ENCODE data around the gene PPIL4.
"Not testable (repeated sequence)": the region's sequence is repeated elsewhere in the genome, so short reads cannot be mapped to it uniquely, and the experiment has no call there.

The PPIL4 gene

DNA sequence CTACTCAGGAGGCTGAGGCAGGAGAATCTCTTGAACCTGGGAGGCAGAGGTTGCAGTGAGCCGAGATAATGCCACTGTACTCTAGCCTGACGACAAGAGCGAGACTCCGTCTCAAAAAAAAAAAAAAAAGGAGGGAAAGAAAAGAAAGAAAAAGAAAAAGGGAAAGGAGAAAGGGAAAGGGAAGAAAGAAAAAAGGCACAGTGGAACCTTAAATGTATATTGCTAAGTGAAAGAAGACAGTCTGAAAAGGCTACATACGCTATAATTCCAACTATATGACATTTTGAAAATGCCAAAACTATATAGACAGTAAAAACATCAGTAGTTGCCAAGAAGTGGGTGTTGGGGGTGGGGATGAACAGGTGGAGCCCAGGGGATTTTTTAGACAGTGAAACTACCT, 16.2 kb downstream of the PPIL4 start:
- no peak for DNase-seq (ENCODE audit: low read depth)

DNA sequence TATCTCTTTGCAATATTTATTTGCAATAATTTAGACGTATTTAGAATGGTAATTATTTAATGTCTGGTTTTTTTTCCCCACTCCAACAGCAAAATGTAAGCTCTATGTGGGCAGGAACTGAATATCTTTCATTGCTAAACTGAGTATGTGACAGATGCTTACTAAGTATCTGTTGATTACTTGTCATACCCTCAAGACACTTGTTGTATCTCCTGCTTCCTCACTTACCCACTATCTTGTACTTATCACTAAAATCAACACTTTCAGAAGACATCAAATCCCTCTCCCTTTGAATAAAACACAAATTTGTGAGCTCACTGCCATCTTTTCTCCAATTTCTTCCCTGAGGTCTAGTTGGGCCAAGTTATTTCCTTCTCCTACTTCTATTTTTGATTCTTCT, 30.3 kb downstream of the PPIL4 start:
- DNase-seq (ENCODE audit: low read depth) = no peak

DNA sequence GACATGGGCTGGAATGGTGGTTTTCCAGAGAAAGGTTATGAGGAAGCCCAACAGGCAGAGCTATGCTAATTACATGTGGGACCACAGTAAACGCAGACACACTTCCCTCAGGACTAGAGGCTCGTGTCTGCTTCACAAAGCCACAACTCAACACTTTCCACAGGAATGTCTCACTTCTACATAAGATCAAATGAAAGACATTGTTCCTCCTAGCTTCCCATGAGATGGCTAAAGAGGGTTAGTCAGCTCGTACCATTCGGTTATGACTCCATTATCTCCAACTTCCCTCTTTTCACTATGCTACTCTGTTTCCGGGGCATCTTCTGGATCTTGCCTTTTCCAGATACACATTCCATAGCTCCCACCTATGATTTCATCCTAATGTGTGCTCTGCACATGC, 31.9 kb downstream of the PPIL4 start:
- DNase-seq (ENCODE audit: low read depth) = no peak

- DNase-seq (ENCODE audit: low read depth) = no peak
Observed at GRCh38 chr6:149510793-149511512, 34.9 kb downstream of the PPIL4 start.

DNA sequence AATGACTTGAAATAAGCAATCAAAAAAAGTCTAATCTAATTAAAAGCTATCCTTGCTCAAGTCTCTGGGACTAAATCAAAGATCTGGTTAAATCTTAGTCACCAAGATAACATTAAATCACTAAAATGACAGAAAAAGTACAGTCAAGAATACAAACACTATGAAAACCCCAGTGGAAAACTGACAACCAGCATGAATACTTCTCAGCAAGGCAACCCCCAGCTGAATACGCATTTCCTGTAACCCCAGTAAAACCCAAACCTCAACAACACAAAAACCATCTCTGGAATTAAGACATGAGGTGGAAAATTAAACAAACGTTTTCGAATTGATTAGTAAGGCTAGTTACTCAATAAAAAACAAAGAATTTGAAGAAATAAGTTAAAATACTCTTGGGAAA, 37.4 kb downstream of the PPIL4 start:
- no peak for DNase-seq (ENCODE audit: low read depth)

DNA sequence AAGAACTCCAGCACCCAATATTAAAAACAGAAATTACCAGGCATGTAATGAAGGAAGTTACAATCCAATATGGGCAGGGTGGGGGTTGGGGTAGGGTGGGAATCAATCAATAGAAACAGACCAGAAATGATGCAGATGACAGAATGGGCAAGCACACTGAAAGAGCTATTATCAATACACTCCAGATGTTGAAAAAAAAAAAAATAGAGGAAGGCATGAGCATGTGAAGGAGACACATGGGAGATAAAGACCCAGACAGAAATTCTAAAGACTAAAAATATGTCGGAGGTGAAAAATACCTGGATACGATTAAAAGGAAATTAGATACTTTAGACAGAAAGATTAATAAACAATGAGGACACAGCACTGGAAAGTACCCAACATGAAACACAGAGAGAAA, 42.0 kb downstream of the PPIL4 start:
- DNase-seq (ENCODE audit: low read depth) = no peak

DNA sequence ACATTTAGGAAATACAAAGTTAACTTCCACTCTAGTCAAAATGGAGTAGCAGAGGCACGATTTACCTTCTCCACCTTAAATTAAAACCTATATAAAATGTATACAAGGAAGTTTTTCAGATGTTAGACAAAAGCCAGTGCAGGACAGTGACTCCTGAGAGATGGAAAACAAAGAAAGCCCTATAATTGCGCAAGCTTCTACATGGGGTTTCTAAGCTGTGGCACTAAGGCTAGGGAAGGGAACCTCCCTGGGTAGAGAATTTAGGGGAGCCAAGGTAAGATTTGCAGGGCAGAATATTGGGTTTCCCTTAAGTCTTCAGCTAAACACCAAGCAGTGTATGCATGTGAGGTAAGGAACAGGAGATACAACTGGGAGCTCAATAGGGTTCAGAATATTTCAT, 42.6 kb downstream of the PPIL4 start:
- DNase-seq (ENCODE audit: low read depth) = no peak

DNA sequence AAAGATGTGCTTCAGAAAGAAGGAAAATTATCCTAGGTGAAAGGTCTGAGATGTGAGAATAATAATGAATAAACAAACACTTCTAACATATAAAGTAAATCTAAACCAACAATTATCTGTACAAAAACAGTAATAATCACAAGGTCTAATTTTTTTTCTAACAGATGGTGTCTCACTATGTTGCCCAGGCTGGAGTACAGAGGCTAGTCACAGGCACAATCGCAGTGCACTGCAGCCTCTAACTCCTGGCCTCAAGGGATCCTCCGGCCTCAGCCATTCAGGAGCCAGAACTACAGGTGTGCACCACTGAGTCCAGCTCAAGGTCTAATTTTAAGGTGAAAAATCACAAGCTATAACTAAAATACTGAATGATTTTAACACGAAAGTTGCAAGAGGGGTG, 44.1 kb downstream of the PPIL4 start:
- no peak for DNase-seq (ENCODE audit: low read depth)

DNA sequence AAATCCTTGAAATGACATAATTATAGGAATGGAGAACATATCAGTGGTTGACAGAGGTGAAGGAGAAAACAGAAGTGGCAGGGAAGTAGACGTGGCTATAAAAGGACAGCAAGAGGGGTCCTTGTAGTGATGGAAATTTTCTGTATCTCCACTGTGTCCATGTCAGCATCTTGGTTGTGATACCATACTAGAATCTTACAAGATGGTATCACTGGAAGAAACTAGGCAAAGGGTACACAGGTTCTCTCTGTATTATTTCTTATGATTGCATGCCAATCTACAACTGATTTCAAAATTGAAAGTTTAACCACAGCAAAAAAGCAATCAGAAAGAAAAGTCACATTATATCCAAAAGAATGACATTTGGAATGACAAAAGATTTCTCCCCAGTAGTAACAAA, 44.6 kb downstream of the PPIL4 start:
- DNase-seq (ENCODE audit: low read depth) = no peak

DNA sequence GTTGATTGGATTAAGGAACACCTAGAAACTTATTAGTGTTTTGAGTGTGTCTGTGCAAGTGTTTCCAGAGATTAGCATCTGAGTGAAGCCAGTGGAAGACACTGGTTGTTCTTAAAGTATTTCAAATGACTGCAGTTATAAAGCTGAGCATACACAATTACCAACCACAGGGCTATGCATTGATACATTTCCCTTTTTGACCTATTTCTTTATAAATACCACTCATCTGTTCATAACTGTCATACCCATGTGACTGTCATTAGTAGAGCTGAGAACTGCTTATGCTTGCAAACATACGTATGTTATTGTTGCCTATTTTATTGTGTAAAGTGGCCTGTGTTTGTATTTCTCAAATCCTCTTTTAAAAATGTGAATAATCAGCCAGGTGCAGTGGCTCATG, 45.7 kb downstream of the PPIL4 start:
- no peak for DNase-seq (ENCODE audit: low read depth)

GRCh38 chr6:149499066-149499465, 46.8 kb downstream of the PPIL4 start:
- DNase-seq (ENCODE audit: low read depth) = peak; percentile 96

DNA sequence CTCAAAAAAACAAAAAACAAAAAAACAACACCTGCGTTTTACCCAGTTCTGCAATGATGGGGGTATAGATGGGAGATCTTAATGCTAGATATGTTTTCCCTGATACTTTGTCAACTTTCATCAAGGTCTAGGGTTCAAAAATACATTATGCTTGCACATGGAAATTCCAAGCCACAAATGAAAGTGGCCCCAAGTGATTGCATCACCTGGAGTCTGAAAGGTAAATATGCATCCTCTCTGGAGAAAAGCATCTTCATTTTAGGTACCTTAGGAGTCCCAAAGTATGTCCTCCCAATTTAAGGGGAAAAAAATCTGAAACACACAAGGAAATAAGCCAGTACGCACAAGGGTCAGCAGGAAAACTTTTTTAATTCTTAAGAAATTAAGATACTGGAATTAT, 48.5 kb downstream of the PPIL4 start:
- DNase-seq (ENCODE audit: low read depth) = no peak

DNA sequence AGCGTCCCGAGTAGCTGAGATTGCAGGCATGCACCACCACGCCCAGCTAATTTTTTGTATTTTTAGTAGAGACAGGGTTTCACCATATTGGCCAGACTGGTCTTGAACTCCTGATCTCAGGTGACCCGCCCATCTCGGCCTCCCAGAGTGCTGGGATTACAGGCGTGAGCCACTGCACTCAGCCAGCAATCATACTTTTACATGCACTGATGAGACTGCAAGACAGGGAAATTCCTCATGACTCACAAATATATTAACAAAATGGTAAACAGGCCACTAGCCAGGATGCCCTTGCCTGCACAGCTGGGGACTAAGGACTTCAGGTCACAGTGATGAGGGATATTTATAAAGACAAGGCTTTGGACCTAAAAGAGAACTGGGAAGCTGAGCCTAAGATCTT, 49.2 kb downstream of the PPIL4 start:
- DNase-seq (ENCODE audit: low read depth) = peak; percentile 81

DNA sequence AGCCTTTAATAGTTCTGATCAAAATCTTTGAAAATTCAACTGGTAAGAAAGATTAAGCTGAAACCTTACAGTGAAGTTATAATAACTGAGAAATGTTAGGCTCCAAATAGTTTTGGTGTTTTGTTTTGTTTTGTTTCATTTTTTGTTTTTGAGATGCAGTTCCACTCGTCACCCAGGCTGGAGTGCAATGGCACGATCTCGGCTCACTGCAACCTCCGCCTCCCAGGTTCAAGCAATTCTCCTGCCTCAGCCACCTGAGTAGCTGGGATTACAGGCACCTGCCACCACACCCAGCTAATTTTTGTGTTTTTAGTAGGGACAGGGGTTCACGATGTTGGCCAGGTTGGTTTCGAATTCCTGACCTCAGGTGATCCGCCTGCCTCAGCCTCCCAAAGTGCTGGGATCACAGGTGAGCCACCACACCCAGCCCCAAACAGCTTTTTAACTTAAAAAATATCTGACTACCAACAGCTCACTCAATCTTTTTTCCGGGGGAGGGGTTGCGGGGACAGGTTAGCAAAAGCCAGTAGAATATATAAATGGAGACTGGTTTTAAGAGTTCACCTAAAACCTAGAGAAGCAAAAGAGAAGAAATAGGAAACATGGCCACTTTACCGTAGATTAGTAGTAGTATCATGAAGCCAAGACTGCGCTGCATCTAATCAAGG, 50.4 kb downstream of the PPIL4 start:
- DNase-seq (ENCODE audit: low read depth) = not testable (repeated sequence)

- peak; percentile 42 for DNase-seq (ENCODE audit: low read depth)
Observed at GRCh38 chr6:149494810-149495209, 51.0 kb downstream of the PPIL4 start.

- DNase-seq (ENCODE audit: low read depth) = no peak
Observed at GRCh38 chr6:149493761-149494320, 52.0 kb downstream of the PPIL4 start.

DNA sequence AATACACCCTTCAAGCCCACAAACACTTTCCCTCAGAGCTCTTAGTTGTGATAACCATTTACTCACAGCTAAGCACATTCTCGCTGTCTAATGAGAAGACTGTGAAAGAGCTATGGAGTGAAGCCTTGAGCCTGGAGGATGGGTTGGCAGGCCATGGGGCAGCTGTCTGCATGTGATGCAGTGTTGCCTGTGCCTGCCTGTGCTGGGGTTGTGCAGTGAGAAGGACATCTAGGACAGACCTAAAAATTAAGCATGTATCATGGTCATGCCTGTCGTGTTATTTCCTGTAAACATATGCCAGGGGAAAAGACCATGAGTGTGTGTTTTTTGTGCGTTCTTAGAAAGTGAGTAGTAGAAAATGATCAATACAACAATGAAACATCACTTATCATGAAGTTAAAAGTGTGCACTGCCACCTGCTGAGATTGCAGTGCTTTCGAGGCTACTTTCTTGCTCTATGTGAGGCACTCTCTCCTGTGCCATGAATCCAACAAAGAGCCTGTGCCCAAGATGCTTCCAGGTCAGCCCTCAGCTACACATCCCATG, 53.0 kb downstream of the PPIL4 start:
- no peak for DNase-seq (ENCODE audit: low read depth)

- DNase-seq (ENCODE audit: low read depth) = no peak
Observed at GRCh38 chr6:149489967-149490366, 55.9 kb downstream of the PPIL4 start.

- DNase-seq (ENCODE audit: low read depth) = no peak
Observed at GRCh38 chr6:149488815-149489214, 57.0 kb downstream of the PPIL4 start.

DNA sequence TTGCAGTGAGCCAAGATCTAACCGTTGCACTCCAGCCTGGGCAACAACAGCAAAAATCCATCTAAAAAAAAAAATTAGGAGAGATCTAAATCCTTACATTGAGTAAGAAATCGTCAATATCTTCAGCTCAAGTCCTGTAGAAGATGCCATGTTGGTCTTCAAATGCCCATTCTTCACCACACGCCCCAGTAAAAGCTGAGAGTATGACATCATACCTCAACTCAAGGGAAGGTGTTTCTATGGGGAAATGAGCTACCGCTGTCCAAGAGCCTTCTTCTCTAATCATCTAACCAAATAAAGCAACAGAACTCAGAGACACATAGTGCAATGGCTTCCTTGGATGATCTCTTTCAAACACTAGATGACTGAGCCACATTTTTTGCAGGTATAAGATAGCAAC, 58.5 kb downstream of the PPIL4 start:
- no peak for DNase-seq (ENCODE audit: low read depth)

DNA sequence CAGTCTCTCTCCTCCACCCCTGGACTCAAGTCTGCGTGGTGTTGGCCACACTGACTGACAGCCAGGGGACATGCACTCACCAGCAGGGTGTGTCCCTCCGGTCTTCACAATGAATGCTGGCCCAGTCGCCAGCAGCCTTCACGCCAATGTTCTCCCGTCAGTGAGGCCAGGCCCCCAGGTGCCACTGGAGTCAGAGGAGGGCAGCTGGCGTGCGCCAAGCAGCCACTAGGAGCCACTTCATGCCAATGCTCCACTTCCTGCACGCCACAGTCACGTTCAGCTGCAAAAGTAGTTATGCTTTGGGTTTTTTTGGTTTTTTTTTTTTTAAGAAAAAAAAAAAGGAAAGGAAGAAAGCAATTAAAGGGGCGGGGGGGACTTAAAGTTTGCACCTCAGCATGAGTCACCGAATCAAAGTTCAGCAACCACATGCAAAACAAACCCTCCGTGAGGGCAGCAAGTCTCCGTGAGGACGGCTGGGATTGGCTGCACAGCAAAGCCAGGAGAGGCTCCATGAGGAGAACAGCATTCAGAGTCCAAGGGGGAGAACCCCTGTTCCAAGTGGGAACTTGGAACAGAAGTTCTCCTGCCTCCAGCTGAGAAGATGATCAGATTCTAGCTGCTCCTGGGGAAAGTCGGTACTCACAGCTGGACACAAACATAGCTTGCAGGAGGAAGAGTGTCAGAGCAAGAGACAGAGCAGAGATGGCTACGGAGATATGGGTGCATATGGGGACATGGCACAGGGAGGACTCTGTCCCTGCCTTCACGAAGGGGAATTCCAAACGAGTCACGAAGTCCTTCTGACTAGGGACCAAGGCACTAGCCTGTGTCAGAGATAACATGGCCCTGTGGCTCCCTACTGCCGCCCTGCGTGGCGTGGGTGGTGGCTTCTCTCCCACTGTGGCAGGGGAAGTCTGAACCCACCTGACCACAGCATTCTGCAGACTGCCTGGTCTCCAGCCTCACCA, 60.8 kb downstream of the PPIL4 start, which contains the start of gene ZC3H12D:
Gene ZC3H12D (minus strand): TSS at position 282 of the 968 bp plus-strand sequence. CDS start 10,471 bp downstream, outside the sequence.
- peak; percentile 67 for DNase-seq (ENCODE audit: low read depth)
